WTC11 (cell line): ENCODE results near the gene POGZ.

Source experiments
- CREM ChIP-seq: sonication (generic); formaldehyde crosslinking; IDR thresholded peaks from 2 replicates; pipeline ENCODE4 v1.8.1; 2022; ENCODE audit warnings: mild to moderate bottlenecking, missing genetic modification reagents, moderate library complexity
- ETV6 ChIP-seq: sonication (generic); formaldehyde crosslinking; IDR thresholded peaks from 2 replicates; pipeline ENCODE4 v1.8.1; 2022; ENCODE audit warnings: mild to moderate bottlenecking, missing genetic modification reagents
- RELA ChIP-seq: sonication (generic); formaldehyde crosslinking; IDR thresholded peaks from 2 replicates; pipeline ENCODE4 v1.8.1; 2022; ENCODE audit warnings: missing genetic modification reagents, mild to moderate bottlenecking, borderline replicate concordance
- TF ChIP-seq, protein P1 (sequence below): fragments of 200-600 bp; IDR thresholded peaks from 2 replicates; pipeline ENCODE4 v1.8.0; 2022; ENCODE audit warnings: antibody characterized with exemption
- TF ChIP-seq, protein P2 (sequence below): sonication (generic); formaldehyde crosslinking; IDR thresholded peaks from 2 replicates; pipeline ENCODE4 v1.8.0; 2022; ENCODE audit warnings: mild to moderate bottlenecking, missing genetic modification reagents
- TF ChIP-seq, protein P3 (sequence below): fragments of 250-450 bp; sonication (Bioruptor Pico); IDR thresholded peaks from 2 replicates; pipeline ENCODE4 v1.9.0; 2021; ENCODE audit warnings: mild to moderate bottlenecking
- TF ChIP-seq, protein P4 (sequence below): sonication (generic); formaldehyde crosslinking; IDR thresholded peaks from 2 replicates; pipeline ENCODE4 v1.8.1; 2022; ENCODE audit warnings: mild to moderate bottlenecking, missing genetic modification reagents, moderate library complexity, borderline replicate concordance
- TF ChIP-seq, protein P5 (sequence below): sonication (generic); formaldehyde crosslinking; conservative IDR thresholded peaks from 2 replicates; pipeline ENCODE4 v1.8.1; 2022; ENCODE audit warnings: mild to moderate bottlenecking, missing genetic modification reagents

DNA sequence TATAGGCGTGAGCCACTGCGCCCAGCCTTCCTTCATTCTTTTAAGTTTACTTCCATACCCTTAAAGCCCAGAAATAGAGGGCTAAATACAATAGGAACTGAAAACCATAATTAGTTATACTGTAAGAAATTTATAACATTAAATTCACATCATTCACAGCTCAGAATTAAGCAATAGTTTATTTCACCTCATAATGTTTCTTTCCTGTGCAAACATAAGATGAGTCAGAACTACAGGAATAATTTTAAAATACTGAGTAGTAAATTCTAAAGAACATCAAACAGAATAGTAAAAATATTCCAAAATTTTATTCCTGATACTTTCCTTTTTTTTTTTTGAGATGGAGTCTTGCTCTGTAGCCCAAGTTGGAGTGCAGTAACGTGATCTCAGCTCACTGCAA lies 24.1 kb downstream of the POGZ start:
- TF ChIP-seq, protein P1, sequence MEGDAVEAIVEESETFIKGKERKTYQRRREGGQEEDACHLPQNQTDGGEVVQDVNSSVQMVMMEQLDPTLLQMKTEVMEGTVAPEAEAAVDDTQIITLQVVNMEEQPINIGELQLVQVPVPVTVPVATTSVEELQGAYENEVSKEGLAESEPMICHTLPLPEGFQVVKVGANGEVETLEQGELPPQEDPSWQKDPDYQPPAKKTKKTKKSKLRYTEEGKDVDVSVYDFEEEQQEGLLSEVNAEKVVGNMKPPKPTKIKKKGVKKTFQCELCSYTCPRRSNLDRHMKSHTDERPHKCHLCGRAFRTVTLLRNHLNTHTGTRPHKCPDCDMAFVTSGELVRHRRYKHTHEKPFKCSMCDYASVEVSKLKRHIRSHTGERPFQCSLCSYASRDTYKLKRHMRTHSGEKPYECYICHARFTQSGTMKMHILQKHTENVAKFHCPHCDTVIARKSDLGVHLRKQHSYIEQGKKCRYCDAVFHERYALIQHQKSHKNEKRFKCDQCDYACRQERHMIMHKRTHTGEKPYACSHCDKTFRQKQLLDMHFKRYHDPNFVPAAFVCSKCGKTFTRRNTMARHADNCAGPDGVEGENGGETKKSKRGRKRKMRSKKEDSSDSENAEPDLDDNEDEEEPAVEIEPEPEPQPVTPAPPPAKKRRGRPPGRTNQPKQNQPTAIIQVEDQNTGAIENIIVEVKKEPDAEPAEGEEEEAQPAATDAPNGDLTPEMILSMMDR: no peak
- TF ChIP-seq, protein P2, sequence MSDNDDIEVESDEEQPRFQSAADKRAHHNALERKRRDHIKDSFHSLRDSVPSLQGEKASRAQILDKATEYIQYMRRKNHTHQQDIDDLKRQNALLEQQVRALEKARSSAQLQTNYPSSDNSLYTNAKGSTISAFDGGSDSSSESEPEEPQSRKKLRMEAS (CRISPR knock-in tag): no peak
- TF ChIP-seq, protein P3, sequence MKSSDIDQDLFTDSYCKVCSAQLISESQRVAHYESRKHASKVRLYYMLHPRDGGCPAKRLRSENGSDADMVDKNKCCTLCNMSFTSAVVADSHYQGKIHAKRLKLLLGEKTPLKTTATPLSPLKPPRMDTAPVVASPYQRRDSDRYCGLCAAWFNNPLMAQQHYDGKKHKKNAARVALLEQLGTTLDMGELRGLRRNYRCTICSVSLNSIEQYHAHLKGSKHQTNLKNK (CRISPR knock-in tag): no peak
- no peak for TF ChIP-seq CREM (CRISPR knock-in tag)
- TF ChIP-seq RELA (CRISPR knock-in tag): no peak
- TF ChIP-seq ETV6: no peak
- TF ChIP-seq, protein P4, sequence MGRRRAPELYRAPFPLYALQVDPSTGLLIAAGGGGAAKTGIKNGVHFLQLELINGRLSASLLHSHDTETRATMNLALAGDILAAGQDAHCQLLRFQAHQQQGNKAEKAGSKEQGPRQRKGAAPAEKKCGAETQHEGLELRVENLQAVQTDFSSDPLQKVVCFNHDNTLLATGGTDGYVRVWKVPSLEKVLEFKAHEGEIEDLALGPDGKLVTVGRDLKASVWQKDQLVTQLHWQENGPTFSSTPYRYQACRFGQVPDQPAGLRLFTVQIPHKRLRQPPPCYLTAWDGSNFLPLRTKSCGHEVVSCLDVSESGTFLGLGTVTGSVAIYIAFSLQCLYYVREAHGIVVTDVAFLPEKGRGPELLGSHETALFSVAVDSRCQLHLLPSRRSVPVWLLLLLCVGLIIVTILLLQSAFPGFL (CRISPR knock-in tag): no peak
- TF ChIP-seq, protein P5, sequence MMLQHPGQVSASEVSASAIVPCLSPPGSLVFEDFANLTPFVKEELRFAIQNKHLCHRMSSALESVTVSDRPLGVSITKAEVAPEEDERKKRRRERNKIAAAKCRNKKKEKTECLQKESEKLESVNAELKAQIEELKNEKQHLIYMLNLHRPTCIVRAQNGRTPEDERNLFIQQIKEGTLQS (CRISPR knock-in tag): no peak
